Epithelial cell of proximal tubule (primary cell): ENCODE results near the gene RPS6KB1. TPM values are rescaled to one million over a fixed set of nuclear protein-coding genes. Genes with fewer than 3 reads are reported as not detected.
"Not testable (repeated sequence)": the region's sequence is repeated elsewhere in the genome, so short reads cannot be mapped to it uniquely, and the experiment has no call there.

Experiments used
- DNase-seq: peaks from one replicate; pipeline ENCODE4 v3.0.0-alpha.2; 2011; ENCODE audit warnings: low read depth
- H3K4me3 ChIP-seq: 2 replicates; pipeline ENCODE4 v1.5.1; 2011; ENCODE audit warnings: low read depth, mild to moderate bottlenecking, low read length
- CTCF ChIP-seq: conservative IDR thresholded peaks from 2 replicates; pipeline ENCODE4 v1.5.1; 2012; ENCODE audit warnings: low read depth, mild to moderate bottlenecking, low read length
- total RNA-seq: library from RNA; depleted of rRNA; stranded (reverse); fragments of >200 nt; gene quantifications from 2 replicates; pipeline ENCODE4 v1.2.3, GENCODE V29; 2015

Gene RPS6KB1
- total RNA-seq, 1 donor from 2014 or later, result 25.0 TPM

- H3K4me3 ChIP-seq, result no peak overlapping the region
- no peak for TF ChIP-seq CTCF
- no peak for DNase-seq
Observed at GRCh38 chr17:59916446-59916845, 23.5 kb downstream of the RPS6KB1 start.

GRCh38 chr17:59920637-59921036 lies 27.7 kb downstream of the RPS6KB1 start:
- DNase-seq, H3K4me3 ChIP-seq: not testable (repeated sequence)

DNA sequence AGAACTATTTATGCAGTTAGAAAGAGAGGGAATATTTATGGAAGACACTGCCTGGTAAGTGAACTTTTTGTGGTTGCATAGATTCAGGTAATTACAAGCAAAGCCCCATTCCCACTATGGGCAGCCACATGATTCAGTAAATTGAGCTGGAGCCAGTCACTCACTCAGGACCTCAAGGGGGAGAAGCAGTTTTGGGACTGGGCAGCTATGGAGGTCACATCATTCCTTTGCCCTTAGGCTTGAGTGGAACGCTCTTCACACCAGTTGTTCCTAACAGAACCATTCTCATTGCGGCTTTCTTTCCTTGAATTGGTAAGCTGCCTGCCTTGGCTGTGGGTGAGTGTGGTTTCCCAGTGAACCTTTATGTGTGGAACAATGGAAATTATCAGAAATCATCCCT lies 37.2 kb downstream of the RPS6KB1 start:
- H3K4me3 ChIP-seq, DNase-seq: not testable (repeated sequence)

DNA sequence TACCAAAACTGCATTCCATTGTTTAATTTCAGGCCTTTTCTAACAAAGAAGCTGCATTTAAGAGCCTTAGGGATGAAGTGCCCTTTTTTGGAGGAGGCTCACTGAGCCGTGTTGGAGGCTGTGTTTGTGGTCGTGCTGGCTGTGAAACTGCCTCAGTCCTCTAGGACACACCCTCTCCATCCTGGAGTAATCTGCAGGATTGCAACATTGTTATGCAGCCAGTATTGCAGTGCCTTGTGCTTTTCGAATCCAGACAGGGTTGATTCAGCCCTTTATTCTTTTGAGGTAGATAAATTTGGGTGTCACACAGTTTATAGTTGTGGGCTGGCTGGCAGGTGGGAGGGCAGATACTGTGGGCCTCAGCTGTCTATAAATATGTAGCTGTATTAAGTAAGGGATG lies 37.8 kb downstream of the RPS6KB1 start:
- H3K4me3 ChIP-seq, DNase-seq: not testable (repeated sequence)

DNA sequence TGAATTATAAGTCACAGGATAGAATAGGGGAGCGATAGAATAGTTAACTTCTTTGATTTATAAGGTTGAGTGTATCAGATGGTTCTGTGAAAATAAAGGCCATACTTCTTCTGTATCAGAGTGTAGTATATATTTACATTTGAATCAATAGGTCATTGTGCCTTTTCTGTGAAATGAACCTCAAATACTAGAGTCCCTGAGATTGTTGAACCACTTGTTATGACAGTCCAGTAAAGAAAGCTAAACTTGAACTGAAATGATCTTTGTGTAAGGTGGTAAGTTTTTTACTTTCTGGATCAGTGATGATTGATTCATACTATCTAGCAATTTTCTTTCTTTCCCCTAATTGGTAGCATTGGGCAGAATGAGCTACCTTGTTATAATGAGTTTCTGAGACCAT lies 40.4 kb downstream of the RPS6KB1 start:
- H3K4me3 ChIP-seq, DNase-seq: not testable (repeated sequence)

- H3K4me3 ChIP-seq, DNase-seq: not testable (repeated sequence)
Observed at GRCh38 chr17:59940697-59941096, 47.8 kb downstream of the RPS6KB1 start.

DNA sequence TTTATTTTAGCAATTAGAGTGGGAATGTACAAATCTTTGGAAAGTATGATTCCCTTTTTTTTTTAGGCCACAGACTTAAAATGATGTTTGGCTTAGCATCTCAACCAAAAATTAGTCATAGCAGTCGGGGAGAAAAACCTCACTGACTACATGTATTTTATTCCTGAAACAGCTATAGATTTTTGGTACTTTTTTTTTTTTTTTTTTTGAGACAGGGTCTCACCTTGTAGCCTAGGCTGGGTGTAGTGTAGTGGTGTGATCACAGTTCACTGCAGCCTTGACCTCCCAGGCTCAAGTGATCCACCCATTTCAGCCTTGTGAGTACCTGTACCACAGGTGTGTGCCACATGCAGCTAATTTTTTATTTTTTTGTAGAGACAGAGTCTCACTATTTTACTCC lies 48.2 kb downstream of the RPS6KB1 start:
- no peak for DNase-seq
- H3K4me3 ChIP-seq, result no peak overlapping the region
- TF ChIP-seq CTCF, result no peak

DNA sequence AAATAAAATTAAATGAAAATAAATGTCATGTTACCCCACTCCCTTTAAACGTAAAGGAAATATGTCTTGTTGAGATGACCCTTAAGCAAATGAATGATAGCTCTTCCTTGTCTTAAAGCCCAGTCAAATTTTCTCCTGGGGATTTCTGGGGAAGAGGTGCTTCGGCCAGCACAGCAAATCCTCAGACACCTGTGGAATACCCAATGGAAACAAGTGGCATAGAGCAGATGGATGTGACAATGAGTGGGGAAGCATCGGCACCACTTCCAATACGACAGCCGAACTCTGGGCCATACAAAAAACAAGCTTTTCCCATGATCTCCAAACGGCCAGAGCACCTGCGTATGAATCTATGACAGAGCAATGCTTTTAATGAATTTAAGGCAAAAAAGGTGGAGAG lies 53.5 kb downstream of the RPS6KB1 start:
- not testable (repeated sequence) for DNase-seq, H3K4me3 ChIP-seq

DNA sequence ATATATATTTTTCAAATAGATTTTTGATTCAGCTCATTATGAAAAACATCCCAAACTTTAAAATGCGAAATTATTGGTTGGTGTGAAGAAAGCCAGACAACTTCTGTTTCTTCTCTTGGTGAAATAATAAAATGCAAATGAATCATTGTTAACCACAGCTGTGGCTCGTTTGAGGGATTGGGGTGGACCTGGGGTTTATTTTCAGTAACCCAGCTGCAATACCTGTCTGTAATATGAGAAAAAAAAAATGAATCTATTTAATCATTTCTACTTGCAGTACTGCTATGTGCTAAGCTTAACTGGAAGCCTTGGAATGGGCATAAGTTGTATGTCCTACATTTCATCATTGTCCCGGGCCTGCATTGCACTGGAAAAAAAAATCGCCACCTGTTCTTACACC lies 54.4 kb downstream of the RPS6KB1 start:
- DNase-seq, H3K4me3 ChIP-seq: not testable (repeated sequence)

GRCh38 chr17:59950049-59950448 lies 57.1 kb downstream of the RPS6KB1 start:
- no peak for DNase-seq
- no peak overlapping the region for H3K4me3 ChIP-seq
- no peak for TF ChIP-seq CTCF

GRCh38 chr17:59954856-59955255 lies 61.9 kb downstream of the RPS6KB1 start:
- no peak overlapping the region for H3K4me3 ChIP-seq
- no peak for TF ChIP-seq CTCF
- no peak for DNase-seq

DNA sequence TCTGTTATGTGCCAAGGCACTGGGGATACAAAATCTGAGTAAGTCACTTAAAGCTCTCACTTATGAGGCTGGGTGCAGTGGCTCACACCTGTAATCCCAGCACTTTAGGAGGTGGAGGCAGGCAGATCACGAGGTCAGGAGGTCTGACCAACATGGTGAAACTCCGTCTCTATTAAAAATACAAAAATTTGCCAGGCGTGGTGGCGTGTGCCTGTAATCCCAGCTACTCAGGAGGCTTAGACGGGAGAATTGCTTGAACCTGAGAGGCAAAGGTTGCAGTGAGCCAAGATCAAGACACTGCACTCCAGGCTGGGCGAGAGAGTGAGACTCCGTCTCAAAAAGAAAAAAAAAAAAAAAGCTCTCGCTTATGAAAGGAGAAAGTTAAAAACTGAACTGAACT lies 66.7 kb downstream of the RPS6KB1 start:
- DNase-seq, H3K4me3 ChIP-seq: not testable (repeated sequence)
